ENCODE results near the gene KCNT2.

DNA sequence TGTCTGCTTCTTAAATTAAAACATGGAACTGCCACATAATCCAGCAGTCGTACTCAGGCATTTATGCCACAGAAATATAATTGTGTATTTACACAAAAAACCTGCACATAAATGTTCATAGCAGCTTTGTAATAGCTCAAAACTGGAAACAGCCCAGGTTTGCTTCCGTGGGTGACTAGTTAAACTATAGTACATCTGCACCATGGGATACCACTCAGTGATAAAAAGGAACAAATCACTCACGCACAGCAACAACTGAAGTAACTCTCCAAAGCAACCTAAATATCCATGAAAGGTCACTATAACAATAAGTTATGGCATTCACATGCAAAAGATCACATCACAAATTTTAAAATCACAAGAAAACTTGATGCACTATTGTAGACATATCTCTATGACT is 64.4 kb downstream of the KCNT2 start:
- TF ChIP-seq, protein P1, sequence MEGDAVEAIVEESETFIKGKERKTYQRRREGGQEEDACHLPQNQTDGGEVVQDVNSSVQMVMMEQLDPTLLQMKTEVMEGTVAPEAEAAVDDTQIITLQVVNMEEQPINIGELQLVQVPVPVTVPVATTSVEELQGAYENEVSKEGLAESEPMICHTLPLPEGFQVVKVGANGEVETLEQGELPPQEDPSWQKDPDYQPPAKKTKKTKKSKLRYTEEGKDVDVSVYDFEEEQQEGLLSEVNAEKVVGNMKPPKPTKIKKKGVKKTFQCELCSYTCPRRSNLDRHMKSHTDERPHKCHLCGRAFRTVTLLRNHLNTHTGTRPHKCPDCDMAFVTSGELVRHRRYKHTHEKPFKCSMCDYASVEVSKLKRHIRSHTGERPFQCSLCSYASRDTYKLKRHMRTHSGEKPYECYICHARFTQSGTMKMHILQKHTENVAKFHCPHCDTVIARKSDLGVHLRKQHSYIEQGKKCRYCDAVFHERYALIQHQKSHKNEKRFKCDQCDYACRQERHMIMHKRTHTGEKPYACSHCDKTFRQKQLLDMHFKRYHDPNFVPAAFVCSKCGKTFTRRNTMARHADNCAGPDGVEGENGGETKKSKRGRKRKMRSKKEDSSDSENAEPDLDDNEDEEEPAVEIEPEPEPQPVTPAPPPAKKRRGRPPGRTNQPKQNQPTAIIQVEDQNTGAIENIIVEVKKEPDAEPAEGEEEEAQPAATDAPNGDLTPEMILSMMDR (IDR thresholded peaks at IDR 0.05; ENCODE audit: low read depth, low read length, missing input control), result no peak
- TF ChIP-seq RXRA (IDR thresholded peaks at IDR 0.05) (no peak), GABPA (IDR thresholded peaks at IDR 0.05 in 1 of 2, conservative IDR thresholded peaks at IDR 0.05 in 1 of 2) (no peak), HNF4A (conservative IDR thresholded peaks at IDR 0.05) (no peak), RAD21 (IDR thresholded peaks at IDR 0.05) (no peak), SP1 (IDR thresholded peaks at IDR 0.05) (no peak)
- TF ChIP-seq, protein P2, sequence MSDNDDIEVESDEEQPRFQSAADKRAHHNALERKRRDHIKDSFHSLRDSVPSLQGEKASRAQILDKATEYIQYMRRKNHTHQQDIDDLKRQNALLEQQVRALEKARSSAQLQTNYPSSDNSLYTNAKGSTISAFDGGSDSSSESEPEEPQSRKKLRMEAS (IDR thresholded peaks at IDR 0.05), result no peak
- TF ChIP-seq, protein P3, sequence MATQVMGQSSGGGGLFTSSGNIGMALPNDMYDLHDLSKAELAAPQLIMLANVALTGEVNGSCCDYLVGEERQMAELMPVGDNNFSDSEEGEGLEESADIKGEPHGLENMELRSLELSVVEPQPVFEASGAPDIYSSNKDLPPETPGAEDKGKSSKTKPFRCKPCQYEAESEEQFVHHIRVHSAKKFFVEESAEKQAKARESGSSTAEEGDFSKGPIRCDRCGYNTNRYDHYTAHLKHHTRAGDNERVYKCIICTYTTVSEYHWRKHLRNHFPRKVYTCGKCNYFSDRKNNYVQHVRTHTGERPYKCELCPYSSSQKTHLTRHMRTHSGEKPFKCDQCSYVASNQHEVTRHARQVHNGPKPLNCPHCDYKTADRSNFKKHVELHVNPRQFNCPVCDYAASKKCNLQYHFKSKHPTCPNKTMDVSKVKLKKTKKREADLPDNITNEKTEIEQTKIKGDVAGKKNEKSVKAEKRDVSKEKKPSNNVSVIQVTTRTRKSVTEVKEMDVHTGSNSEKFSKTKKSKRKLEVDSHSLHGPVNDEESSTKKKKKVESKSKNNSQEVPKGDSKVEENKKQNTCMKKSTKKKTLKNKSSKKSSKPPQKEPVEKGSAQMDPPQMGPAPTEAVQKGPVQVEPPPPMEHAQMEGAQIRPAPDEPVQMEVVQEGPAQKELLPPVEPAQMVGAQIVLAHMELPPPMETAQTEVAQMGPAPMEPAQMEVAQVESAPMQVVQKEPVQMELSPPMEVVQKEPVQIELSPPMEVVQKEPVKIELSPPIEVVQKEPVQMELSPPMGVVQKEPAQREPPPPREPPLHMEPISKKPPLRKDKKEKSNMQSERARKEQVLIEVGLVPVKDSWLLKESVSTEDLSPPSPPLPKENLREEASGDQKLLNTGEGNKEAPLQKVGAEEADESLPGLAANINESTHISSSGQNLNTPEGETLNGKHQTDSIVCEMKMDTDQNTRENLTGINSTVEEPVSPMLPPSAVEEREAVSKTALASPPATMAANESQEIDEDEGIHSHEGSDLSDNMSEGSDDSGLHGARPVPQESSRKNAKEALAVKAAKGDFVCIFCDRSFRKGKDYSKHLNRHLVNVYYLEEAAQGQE (IDR thresholded peaks at IDR 0.05), result no peak

All from liver (tissue), 3 donors.